Motor neuron (in vitro differentiated cells): ENCODE measurements around the gene DIRAS1. TPM values are rescaled to one million over a fixed set of nuclear protein-coding genes. Genes with fewer than 3 reads are reported as not detected.

Source experiments
- ATAC-seq, 8 experiments: fragments of 200-7000 bp; cut with Tn5 transposase; replicated peaks in 6 of 8; 2 replicates each; pipeline ENCODE4 v1.8.0; 2021; ENCODE audit warnings: mild to moderate bottlenecking in 8 of 8, moderate library complexity in 8 of 8
- H3K27ac ChIP-seq, 2 donors: fragments of 250-450 bp; sonication (Bioruptor Pico); 2 replicates each; pipeline ENCODE4 v1.9.0; 2021; ENCODE audit warnings: antibody characterized with exemption in 2 of 2, mild to moderate bottlenecking in 2 of 2, moderate library complexity in 1 of 2
- H3K4me1 ChIP-seq, 2 donors: fragments of 250-450 bp; sonication (Bioruptor Pico); replicated peaks in 1 of 2; 2 replicates each; pipeline ENCODE4 v1.6.1; 2021; ENCODE audit warnings: antibody characterized with exemption in 2 of 2, mild to moderate bottlenecking in 2 of 2, moderate library complexity in 1 of 2
- H3K4me3 ChIP-seq, 5 donors: fragments of 250-450 bp; sonication (Bioruptor Pico); 2 replicates each; pipeline ENCODE4 v1.9.0; 2021; ENCODE audit warnings: antibody characterized with exemption in 5 of 5, mild to moderate bottlenecking in 5 of 5, moderate library complexity in 4 of 5
- WGBS, 10 experiments: fragments of 450-650 bp; shearing (Covaris generic); methylation state at CpG; one replicate each; pipeline ENCODE4 v1.0.0; 2022; 5-methylcytosine and 5-hydroxymethylcytosine counted together
- in situ Hi-C, 9 experiments: fragments of 400-800 bp; cut with MboI; loops; one replicate each; pipeline ENCODE4 v1.15.0; 2021; ENCODE audit warnings: low sequenced_read_pairs in 9 of 9, low pct_unique_long_range_greater_than_20kb in 2 of 9; ENCODE audit not compliant: unreplicated experiment in 9 of 9
- total RNA-seq, 8 experiments: library from RNA; unstranded; fragments of 300-600 nt; gene quantifications; 2 replicates each; pipeline versions ENCODE4 v1.2.3 to v1.2.4, GENCODE V29; 2022

Gene DIRAS1
- total RNA-seq, 8 experiments from 2014 or later, result 0.15 to 17.5 (median 9.0) TPM

DNA sequence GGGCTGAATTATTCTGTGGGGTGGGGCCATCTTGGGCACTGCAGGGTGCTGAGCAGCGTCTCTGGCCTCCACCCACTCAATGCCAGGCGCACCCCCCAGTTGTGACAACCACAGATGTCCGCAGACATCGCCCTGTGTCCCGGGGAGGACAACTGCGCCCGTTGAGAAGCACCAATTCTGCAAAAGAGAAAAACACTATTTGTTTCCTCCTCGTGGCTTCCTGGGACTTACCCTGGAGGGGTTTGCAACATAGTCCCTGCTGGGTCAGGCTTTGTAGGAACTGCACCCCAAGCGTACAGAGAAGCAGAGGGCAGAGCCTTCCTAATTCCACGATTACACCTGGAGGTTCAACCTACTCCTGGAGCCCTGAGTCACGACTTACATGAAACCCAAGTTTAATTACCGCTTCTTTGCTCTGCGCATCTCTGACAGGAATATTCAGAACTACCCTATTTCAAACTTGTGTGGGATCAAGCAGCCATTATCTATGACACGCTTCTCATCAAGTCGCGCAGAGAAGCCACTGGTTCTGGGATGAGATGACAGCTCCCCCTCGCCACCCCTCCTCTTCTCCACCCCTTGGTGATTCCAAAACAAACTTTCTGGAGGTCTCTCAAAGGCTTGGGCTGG lies 29.8 kb upstream of the DIRAS1 start:
- no peaks in the 10 kb centered on the region for H3K4me1 ChIP-seq
- WGBS, 10 experiments, result 30 to 100% (median 69%) methylated on average over 2 to 12 of the region's 17 CpGs; no CpG with 5 or more reads in 4 of the 10 experiments
- H3K4me3 ChIP-seq, result no peak overlapping the region
- in situ Hi-C loops, result no loop called here
- H3K27ac ChIP-seq, result no peak overlapping the region
- no peak for ATAC-seq

DNA sequence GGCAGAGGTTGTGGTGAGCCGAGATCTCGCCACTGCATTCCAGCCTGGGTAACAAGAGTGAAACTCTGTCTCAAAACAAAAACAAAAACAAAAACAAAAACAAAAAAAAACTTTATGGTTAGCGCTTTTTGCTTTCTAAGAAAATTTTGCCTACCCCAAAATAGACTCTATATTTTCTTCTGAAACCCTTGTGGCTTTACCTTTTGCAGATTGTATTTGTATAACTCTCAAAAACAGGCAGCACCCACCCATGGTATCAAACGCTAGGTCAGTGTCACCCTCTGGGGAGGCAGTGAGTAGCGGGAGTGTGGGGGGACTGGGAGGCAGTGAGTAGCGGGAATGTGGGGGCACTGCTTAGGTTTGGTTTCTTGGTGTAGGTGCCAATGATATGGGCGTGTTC lies 26.2 kb upstream of the DIRAS1 start:
- WGBS, 10 experiments, result 0 to 100% (median 77%) methylated on average over 1 to 5 of the region's 7 CpGs; no CpG with 5 or more reads in 4 of the 10 experiments
- in situ Hi-C loops, result loop anchor here in 2 of 9 experiments (5.0 to 10.0 kb wide), 2 partner anchors 93 to 95 kb away; no protein-coding TSS in a partner anchor

DNA sequence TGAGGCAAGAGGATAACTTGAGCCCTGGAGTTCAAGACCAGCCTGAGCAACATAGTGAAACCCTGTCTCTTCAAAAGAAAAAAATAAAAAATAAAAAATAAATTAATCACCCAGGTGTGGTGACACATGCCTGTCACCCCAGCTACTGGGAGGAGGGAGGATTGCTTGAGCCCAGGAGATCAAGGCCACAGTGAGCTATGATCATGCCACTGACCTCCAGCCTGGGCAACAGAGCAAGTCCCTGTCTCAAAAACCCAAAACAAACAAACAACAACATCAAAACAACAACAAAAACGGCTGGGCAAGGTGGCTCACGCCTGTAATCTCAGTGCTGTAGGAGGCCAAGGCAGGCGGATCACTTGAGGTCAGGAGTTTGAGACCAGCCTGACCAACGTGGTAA lies 22.9 kb upstream of the DIRAS1 start:
- Histone ChIP-seq H3K27ac (no peak overlapping the region), H3K4me3 (no peak overlapping the region), H3K4me1 (peaks cover 0 to 2% of the 10 kb centered on the region in 2 donors)
- 0 to 20% (median 11%) methylated on average over 1 to 4 of the region's 4 CpGs; no CpG with 5 or more reads in 2 of the 10 experiments for WGBS, 10 experiments
- no peak for ATAC-seq
- in situ Hi-C loops, result loop anchor here in 1 of 9 experiments (10.0 kb wide), 1 partner anchor 89 kb away; no protein-coding TSS in a partner anchor

More for the DNA sequence above, 26.2 kb upstream of the DIRAS1 start:
- Histone ChIP-seq H3K4me1 (no peaks in the 10 kb centered on the region), H3K27ac (no peak overlapping the region), H3K4me3 (no peak overlapping the region)
- no peak for ATAC-seq

DNA sequence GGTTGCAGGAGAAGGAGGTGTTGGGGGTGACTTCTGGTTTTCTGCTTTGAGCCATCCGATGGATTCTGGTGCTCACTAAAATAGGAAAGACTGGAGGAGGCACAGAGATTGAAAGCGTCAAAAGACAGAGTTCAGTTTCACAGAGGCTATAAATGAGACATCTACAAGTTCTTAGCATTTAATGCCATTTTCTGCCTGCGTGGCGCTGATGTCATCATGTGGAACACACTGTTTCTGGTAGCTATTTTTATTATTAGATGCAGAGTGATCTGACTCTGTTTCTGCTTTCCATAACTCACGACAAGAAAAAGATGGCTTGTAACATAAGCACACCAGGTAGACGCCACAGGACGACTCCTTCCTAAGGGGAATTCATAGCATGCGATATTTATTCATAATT lies 21.9 kb upstream of the DIRAS1 start:
- 6 to 80% (median 47%) methylated on average over 1 to 8 of the region's 8 CpGs; no CpG with 5 or more reads in 1 of the 10 experiments for WGBS, 10 experiments
- Histone ChIP-seq H3K4me1 (peaks cover 0 to 4% of the 10 kb centered on the region in 2 donors), H3K27ac (no peak overlapping the region), H3K4me3 (no peak overlapping the region)
- in situ Hi-C loops, result loop anchor here in 1 of 9 experiments (10.0 kb wide), 1 partner anchor 88 kb away; no protein-coding TSS in a partner anchor
- ATAC-seq, result no peak

DNA sequence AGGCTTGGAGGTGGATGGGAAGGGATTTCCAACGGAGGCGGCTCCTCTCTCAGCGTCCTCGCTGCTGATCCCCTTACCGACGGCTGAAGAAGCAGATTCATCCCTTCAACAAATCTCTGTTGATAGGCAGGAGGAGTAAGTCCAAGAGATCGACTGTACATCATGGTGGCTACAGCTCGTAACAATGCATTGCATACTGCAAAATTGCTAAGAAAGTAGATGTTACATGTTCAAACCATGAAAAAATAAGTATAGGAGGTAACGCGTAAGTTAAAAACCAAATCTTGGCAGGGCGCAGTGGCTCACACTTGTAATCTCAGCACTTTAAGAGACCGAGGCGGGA lies 19.1 kb upstream of the DIRAS1 start:
- Histone ChIP-seq H3K27ac (no peak overlapping the region), H3K4me3 (peak overlapping the region; percentile 3 to 92 (median 80)), H3K4me1 (peaks cover 0 to 4% of the 10 kb centered on the region in 2 donors)
- WGBS, 10 experiments, result 23 to 97% (median 59%) methylated on average over 3 to 13 of the region's 13 CpGs; no CpG with 5 or more reads in 2 of the 10 experiments
- in situ Hi-C loops, result loop anchor here in 1 of 9 experiments (10.0 kb wide), 1 partner anchor 85 kb away; no protein-coding TSS in a partner anchor
- no peak for ATAC-seq

DNA sequence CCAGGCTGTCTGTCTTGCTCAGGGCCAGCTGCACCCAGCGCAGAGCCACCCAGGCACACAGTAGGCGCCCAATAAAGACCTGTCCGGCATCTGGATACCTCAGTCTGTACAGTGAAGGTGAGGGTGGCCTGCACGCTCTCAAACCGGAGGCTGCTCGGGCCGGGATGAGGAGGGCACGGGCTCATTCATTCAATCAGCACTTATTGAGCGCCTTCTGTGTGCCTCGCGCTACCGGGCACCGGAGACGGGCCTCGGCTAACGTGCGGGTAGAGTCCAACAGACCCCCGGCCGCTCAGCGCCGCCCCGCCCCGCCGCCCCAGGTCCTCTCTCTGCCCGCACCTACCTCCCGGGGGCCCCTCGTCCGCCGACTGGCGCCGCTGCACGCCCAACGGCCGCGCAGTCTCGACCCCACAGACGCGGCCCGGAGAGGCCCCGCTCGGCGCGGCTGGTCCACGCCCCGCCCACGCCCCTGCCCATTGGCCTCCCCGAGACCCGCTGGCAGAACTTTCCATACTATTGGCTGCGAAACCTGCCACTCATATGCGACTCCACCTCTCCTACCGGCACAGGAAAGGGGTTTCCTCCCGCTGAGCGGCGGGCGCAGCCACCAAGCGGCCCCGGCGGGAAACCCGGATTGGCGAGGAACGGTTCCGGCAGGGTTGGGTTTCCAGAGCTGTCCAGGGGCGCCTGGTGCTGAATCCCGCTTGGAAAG lies 18.6 kb upstream of the DIRAS1 start, which contains the start of gene SLC39A3:
Gene SLC39A3 (minus strand): TSS at position 416 of the 712 bp plus-strand sequence. CDS start 2,760 bp downstream, outside the sequence.
- H3K4me3 ChIP-seq, result peak within 1 kb of the TSS; percentile 69 to 92 (median 85)
- peak; percentile 98 to 100 (median 99) for ATAC-seq
- H3K4me1 ChIP-seq, result peaks cover 2 to 4% of the 10 kb centered on the region in 2 donors
- H3K27ac ChIP-seq, result peak within 1 kb of the TSS; percentile 66 to 87
- in situ Hi-C loops, result loop anchor here in 1 of 9 experiments (10.0 kb wide), 1 partner anchor 85 kb away; no protein-coding TSS in a partner anchor
- 0 to 4% (median 2%) methylated on average over 3 to 11 of the region's 64 CpGs; no CpG with 5 or more reads in 4 of the 10 experiments for WGBS, 10 experiments

DNA sequence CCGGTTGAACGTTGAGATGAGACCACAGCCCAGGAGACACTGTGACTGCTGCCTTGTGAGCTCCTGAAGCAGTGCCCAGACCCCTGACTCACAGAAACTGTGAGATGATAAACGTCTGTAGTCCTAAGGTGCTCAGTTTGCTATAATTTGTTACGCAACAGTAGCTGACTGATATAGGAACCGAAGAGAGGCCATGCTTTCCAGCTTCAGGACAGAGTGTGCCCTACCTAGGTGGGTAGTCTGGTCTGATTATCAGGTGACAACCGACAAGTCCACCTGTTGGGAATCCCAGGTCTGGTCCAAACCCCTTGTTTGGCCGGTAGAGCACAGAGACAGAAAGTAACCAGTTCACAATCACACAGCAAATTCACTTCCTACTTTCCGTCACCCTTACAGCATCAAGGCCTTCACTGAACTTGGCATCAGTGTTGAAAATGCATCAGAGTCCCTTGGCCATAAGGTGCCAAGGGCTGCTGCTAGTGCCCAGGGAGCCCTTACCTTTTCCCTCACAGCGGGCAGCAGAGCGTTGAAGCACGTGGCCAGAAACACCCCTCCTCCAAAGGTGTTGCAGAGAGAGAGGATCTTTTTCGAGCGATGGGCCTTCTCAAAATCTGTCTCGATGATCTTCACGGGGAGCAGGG lies 15.5 kb upstream of the DIRAS1 start:
- Histone ChIP-seq H3K4me3 (no peak overlapping the region), H3K27ac (no peak overlapping the region), H3K4me1 (peaks cover 11 to 16% of the 10 kb centered on the region in 2 donors)
- WGBS, 10 experiments, result 80 to 100% (median 98%) methylated on average over 1 to 10 of the region's 15 CpGs; no CpG with 5 or more reads in 3 of the 10 experiments
- in situ Hi-C loops, result no loop called here
- no peak for ATAC-seq

DNA sequence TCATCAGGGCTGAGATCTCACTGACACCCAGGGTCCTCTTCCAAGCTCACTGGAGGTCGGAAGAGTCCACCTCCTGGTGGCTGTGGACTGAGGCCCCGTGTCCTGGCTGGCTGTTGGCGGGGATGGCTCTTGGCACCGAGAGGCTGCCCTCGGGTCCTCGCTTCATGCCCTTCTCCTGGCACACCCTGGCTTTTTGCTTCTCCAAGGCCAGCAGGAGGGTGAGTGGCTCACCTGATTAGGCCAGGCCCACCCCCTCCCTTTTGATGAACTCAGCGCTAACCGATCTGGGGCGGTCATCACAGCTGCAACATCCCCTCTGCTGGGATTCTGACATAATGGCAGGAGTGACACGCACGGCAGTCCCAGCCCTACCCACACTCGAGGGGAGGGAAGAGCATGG lies 14.2 kb upstream of the DIRAS1 start:
- WGBS, 10 experiments, result 88 to 91% methylated on average over 4 to 9 of the region's 12 CpGs; no CpG with 5 or more reads in 8 of the 10 experiments
- in situ Hi-C loops, result no loop called here
- ATAC-seq, result no peak

DNA sequence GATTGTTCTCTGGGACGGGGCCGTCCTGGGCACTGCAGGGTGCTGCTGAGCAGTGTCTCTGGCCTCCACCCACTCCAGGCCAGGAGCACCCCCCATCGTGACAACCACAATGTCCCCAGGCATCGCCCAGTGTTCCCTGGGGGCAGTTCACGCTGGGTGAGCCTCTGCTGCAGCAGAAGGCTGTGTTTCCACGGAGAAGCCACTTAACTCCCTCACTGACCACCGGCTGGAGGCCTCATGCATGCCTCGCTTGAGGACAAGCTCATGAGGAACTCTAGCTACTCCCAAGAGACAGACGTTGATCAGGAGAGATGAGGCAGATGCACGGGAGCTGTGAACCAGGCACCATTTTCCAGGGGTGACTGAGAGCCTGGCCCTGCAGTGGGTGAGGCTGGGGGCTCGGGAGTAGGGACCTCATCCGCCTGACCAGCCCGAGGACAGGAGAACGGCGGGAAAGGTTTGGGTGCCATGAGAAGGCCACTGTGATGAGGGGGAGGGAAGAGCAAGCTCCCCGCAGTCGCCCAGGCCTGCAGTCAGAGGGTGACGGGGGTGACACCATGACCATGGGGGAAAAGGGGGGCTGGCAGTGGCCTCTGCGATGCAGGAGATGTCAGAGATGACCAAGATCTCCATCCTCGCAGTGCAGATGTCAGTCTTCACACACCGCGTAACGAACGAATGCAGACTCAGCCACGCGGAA lies 13.6 kb upstream of the DIRAS1 start:
- in situ Hi-C loops, result no loop called here
- Histone ChIP-seq H3K4me1 (peaks cover 16 to 18% of the 10 kb centered on the region in 2 donors), H3K4me3 (no peak overlapping the region), H3K27ac (peak overlapping the region; percentile 30 to 71)
- peak in 2 of 8 experiments; percentile 4 to 13 for ATAC-seq
- 70 to 90% (median 90%) methylated on average over 2 to 4 of the region's 26 CpGs; no CpG with 5 or more reads in 6 of the 10 experiments for WGBS, 10 experiments

More for the DNA sequence above, 14.2 kb upstream of the DIRAS1 start:
- Histone ChIP-seq H3K4me1 (peaks cover 16 to 18% of the 10 kb centered on the region in 2 donors), H3K4me3 (no peak overlapping the region), H3K27ac (no peak overlapping the region)

DNA sequence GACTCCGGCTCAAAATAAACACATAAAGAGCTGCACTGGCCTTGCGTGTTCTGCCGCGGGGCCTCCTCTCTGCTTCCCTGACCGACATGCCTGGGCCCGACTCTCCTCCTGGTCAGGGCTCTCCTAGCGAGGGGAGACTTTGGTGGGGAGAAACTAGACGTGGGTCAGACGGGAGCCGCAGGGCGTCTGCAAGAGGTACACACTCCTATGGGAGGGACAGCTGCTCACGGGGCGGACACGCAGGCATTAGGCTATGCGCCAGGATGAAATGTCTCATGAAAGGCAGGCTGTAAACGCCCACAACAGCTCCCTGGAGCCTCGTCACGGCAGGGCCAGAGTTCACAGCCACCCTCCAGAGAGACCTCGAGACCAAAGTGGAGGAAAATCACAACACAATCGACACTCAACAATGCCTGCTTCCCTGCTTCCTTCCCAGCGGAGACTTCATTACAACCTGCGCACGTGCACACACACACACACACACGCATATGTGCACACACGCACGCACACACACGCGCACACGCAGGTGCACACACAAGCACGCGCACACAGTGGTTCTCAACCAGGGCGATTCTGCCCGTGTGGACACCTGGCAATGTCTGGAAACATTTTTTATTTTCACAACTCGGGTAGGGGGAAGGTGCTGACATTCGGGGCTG lies 12.9 kb upstream of the DIRAS1 start:
- 60 to 97% (median 87%) methylated on average over 1 to 14 of the region's 35 CpGs; no CpG with 5 or more reads in 5 of the 10 experiments for WGBS, 10 experiments
- Histone ChIP-seq H3K4me1 (peaks cover 15 to 16% of the 10 kb centered on the region in 2 donors), H3K27ac (peak overlapping the region; percentile 30 to 71), H3K4me3 (no peak overlapping the region)
- in situ Hi-C loops, result no loop called here
- peak; percentile 3 to 100 (median 54) for ATAC-seq

DNA sequence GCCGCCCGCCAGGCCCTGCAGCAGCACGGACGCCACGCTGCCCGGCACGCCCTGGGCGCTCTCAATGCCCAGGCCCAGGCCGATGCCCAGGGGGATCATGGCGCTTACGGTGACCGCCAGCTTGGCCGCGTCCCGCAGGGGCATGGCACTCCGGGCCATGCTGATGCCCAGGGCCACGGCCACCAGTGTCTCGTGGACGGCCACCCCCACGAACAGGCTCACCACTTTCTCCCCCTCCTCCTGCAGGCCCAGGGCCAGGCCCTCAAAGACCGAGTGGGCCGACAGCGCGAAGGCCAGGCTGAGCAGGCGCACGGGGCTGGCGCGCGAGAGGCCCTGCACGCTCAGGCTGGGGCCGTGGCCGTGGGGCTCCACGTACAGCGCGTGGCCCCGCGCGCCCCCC lies 11.7 kb upstream of the DIRAS1 start:
- no peak overlapping the region for H3K4me3 ChIP-seq
- WGBS, 10 experiments, result 92 to 100% (median 99%) methylated on average over 1 to 18 of the region's 38 CpGs; no CpG with 5 or more reads in 5 of the 10 experiments
- H3K4me1 ChIP-seq, result peaks cover 14 to 16% of the 10 kb centered on the region in 2 donors
- H3K27ac ChIP-seq, result no peak overlapping the region
- peak in 1 of 8 experiments; percentile 5 for ATAC-seq
- in situ Hi-C loops, result no loop called here
